ENCODE results near the gene MYH16.
"Not testable (repeated sequence)": the region's sequence is repeated elsewhere in the genome, so short reads cannot be mapped to it uniquely, and the experiment has no call there.

The MYH16 gene

DNA sequence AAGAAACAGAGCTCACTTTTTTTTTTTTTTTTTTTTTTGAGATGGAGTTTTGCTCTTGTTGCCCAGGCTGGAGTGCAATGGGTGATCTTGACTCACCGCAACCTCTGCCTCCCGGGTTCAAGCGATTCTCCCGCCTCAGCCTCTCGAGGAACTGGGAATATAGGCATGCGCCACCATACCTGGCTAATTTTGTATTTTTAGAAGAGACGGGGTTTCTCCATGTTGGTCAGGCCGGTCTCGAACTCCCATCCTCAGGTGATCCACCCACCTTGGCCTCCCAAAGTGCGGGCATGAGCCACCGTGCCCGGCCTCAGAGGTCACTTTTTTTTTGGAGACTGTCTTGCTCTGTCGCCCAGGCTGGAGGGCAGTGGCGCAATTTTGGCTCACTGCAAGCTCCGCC is 85.9 kb downstream of the MYH16 start:
- not testable (repeated sequence) for DNase-seq

DNA sequence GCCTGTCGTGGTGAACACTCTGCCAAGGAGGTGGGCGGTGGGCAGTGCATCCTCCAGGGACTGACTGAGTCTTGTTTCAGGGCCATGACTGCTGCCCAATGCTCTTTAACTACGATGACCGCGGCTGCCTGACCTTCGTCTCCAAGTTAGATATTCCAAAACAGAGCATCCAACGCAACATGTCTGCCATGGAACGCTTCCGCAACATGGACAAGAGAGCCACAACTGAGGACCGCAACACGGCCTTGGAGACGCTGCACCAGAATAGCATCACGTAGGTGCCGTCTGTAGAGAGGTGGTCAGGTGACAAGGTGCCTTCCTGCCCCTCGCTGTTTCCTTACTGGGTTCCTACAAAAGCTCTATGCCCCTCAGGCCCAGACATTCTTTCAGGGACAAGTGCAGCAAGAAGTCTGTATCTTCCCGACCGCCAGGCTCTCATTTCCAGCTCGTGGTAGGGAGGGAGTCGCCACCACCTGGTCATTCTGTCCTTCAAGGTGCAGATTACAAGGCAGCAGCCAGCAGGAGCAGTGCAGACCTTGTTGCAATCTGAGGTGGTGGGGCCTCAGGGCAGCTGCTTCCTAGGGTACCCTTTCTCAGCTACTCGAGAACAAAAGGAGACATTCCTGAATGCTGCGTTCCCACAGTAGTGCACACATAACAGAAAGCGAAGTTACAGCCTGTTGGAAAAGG is 87.0 kb downstream of the MYH16 start:
- DNase-seq, result no peak

Measured in activated CD4-positive, alpha-beta T cell treated with anti-CD3 and anti-CD28 coated beads, Interleukin-2, Interleukin-6, amounts not matched to agents 100 ng/mL and 50 ng/mL, durations not matched to agents 16 hours and 8 hours (primary cell).